Retinal pigment epithelial cell (primary cell): Measurements from ENCODE around the gene B3GNT9.

Source experiments
- DNase-seq: peaks from one replicate; pipeline ENCODE4 v3.0.0-alpha.2; 2010; ENCODE audit warnings: low read depth
- H3K4me3 ChIP-seq: 2 replicates; pipeline ENCODE4 v1.5.1; 2011; ENCODE audit warnings: mild to moderate bottlenecking, low read length, control low read depth, moderate library complexity
- CTCF ChIP-seq: conservative IDR thresholded peaks from 2 replicates; pipeline ENCODE4 v1.5.1; 2011; ENCODE audit warnings: low read depth, low read length, control low read depth, inconsistent platforms

B3GNT9 gene

GRCh38 chr16:67148656-67149275 lies 2.0 kb downstream of the B3GNT9 start:
- DNase-seq, result no peak
- TF ChIP-seq CTCF, result no peak
- no peak overlapping the region for H3K4me3 ChIP-seq

- H3K4me3 ChIP-seq, result no peak overlapping the region
- no peak for TF ChIP-seq CTCF
- no peak for DNase-seq
Measured at GRCh38 chr16:67148221-67148620, 2.6 kb downstream of the B3GNT9 start.

DNA sequence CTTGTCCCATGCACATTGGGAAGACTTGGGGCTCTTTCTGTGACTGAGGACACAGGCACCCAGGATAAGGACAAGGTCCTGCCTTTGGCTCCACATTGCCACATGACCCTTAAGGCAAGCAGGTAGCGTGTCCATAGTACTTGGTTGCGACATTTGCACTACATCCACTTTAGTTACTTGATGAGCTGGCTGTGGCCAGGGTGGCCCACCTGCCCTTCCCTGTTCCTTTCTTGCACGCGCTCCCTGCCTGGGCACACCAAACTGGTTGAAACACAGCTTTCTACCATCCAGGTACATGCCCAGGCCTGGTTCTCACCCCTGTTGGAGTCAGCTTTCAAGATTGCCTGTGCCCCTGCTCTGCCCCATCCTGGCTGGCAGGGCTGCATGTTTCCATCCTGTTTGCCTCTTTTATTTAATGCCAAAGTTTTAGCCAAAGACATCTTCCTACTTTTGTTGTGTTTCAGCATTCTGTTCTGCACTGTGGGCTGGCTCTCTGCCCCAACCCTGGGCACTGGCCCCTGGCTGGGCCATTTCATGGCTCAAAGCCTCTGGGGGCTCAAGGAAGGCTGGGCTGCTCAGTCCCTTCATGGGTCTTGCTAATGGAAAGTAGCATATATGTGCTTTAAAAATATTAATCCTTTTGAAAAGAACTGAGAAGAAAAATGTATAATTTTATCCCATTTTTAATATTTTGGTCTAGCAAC lies 3.2 kb downstream of the B3GNT9 start:
- H3K4me3 ChIP-seq, result no peak overlapping the region
- no peak for TF ChIP-seq CTCF
- no peak for DNase-seq

DNA sequence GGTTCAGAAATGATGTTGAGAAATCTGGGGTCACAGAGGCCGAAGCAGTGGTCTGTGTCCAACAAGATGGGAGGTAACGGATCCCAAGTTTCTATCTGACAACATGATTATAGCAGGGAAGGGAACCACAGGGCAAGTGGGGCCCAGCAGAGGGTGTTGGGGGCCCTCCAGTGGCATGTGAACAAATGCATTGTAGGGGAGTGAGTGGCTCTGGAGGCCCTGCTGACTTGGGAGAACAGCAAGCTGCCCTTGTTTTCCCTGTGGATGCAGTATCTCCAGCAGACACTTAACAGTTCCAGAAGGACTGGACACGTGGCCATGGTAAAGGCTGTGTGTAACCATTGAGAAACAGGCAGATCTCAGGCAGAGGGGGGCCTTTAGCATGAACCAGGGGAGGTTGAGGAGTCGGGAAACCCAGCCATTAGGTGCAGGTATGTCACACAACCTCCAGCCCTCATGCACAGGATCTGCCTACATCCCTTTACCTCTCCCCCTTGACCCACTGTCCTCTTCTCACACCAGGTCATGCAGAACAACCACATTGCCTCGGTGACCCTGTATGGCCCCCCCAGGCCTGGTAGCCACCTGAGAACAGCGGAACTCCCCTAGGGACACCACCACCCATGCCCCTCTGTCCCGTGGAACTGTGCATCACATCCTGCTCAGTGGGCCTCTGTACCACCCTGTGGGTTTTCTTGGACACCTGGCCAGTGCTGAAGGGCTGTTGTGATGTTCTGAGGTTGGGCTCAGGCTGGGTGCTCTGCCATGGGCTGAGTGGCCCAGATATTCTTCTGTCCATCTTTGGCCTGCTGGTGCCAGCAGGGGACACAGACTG lies 4.1 kb downstream of the B3GNT9 start:
- DNase-seq, result no peak
- TF ChIP-seq CTCF, result no peak
- H3K4me3 ChIP-seq, result no peak overlapping the region

DNA sequence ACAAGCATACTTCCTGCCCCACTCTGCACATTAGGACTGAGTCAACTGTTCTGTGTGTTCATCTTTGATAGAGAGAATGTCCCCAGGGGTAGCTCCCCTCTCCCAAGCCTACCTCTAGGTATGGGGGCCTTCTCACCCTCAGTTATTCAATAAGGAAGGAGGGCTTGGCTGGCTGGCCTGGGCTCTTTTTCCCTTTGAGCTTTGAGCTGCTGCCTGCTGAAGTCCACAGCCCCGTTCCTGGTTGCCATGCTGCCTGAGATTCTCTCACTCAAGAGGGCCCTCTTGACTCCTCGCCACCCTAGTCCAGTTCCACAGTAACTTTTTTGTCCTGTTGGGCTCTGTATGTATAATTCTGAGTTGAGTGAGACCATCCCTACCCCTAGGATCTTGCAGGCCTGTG lies 5.1 kb downstream of the B3GNT9 start:
- no peak for DNase-seq
- TF ChIP-seq CTCF, result no peak
- no peak overlapping the region for H3K4me3 ChIP-seq

GRCh38 chr16:67144943-67145342 lies 5.9 kb downstream of the B3GNT9 start:
- DNase-seq, result no peak
- no peak for TF ChIP-seq CTCF
- no peak overlapping the region for H3K4me3 ChIP-seq

GRCh38 chr16:67142342-67142741 lies 8.5 kb downstream of the B3GNT9 start:
- no peak overlapping the region for H3K4me3 ChIP-seq
- TF ChIP-seq CTCF, result no peak
- DNase-seq, result no peak
